ENCODE measurements around the gene ADD3.
"Not testable (repeated sequence)": the region's sequence is repeated elsewhere in the genome, so short reads cannot be mapped to it uniquely, and the experiment has no call there.

The ADD3 gene

GRCh38 chr10:110105873-110106272, 98.1 kb downstream of the ADD3 start:
- FAIRE-seq (no peak), DNase-seq (ENCODE audit: low spot score) (no peak)

- no peak for FAIRE-seq
- no peak for DNase-seq (ENCODE audit: low spot score)
These were observed 99.6 kb downstream of the ADD3 start for GRCh38 chr10:110107430-110107829.

DNA sequence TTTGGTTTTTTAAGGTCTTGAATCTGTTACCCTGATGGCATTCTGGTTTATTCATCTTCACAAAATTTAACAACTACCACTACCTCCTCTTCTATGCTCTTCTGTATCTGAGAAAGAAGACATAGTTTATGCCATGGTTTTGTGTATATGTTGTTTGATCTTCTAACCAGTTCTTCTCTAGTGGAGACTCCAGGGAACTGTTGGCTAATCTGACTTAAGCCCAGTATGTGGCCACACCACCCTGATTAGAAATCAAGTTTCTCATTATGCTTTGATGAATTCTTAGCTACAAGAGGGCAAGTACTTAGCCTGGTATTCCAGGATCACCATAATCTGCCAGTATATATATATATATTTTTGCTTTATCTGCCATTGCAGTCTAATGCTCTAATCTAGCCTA, 100.1 kb downstream of the ADD3 start:
- DNase-seq (ENCODE audit: low spot score) = no peak
- FAIRE-seq = no peak

DNA sequence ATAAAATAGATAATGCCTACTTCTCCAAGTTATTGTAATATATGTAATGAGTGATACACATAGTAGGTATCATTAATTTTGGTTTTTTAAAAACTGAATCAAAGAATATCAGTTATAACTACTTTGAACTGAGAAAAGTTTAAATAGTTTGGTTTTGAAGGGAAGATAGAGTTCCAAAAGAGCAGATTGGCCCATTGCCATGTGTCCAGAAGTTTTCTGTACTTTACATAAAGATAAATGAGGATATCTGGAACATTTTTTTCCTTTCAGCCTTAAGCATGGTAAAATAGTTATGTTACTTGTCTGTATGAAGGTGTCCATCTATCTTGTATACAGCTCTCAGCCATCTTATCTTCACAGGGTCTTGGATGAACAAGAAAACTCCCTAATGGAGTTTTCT, 101.7 kb downstream of the ADD3 start:
- no peak for FAIRE-seq

GRCh38 chr10:110110338-110110737, 102.6 kb downstream of the ADD3 start:
- FAIRE-seq (no peak), DNase-seq (ENCODE audit: low spot score) (no peak)

More for the DNA sequence above, 101.7 kb downstream of the ADD3 start:
- no peak for DNase-seq (ENCODE audit: low spot score)

DNA sequence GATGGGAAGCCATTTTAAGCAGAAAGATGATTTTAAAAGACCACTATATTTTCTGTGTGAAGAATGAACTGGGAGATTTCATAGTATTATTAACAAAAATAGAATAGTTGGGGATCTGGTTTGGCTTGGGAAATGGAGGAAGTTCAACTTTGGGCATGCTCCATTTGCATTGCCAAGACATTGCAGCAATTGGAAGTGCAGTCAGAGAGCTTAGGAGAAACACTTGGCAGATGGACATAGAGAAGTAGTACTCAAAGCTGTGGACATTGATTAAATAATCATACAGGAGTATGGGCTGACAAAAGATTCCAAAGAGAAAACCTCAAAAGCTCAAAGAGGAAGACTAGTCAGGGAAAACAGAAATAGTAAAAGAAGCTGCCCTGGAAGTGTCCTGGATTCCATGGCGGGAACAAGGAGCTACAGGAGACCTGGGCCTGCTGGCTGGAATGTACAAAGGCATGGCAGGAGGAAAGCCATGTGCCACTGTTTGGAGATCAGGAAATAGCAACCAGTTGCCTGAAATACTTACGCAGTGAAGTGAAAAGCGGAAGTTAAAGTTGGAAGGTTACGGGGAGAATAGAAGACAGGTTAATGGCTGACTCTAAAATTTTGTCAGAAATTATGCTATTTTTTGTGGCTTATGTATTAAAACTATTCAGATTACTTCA, 106.0 kb downstream of the ADD3 start:
- no peak for FAIRE-seq

DNA sequence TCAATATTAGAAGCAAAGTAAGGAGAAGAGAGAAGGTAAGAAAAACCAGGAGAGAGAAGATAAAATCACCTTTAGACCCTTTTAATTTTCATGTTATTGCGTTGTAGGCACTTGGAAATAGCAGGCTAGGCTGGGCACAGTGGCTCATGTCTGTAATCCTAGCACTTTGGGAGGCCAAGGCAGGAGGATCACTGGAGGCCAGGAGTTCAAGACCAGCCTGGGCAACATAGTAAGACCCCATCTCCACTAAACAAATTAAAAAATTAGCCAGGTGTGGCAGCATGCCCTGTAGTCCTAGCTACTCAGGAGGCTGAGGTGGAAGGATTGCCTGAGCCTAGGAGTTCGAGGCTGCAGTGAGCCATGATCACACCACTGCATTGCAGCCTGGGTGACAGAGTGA, 106.9 kb downstream of the ADD3 start:
- not testable (repeated sequence) for FAIRE-seq; DNase-seq (ENCODE audit: low spot score)

More for the DNA sequence above, 106.0 kb downstream of the ADD3 start:
- no peak for DNase-seq (ENCODE audit: low spot score)

DNA sequence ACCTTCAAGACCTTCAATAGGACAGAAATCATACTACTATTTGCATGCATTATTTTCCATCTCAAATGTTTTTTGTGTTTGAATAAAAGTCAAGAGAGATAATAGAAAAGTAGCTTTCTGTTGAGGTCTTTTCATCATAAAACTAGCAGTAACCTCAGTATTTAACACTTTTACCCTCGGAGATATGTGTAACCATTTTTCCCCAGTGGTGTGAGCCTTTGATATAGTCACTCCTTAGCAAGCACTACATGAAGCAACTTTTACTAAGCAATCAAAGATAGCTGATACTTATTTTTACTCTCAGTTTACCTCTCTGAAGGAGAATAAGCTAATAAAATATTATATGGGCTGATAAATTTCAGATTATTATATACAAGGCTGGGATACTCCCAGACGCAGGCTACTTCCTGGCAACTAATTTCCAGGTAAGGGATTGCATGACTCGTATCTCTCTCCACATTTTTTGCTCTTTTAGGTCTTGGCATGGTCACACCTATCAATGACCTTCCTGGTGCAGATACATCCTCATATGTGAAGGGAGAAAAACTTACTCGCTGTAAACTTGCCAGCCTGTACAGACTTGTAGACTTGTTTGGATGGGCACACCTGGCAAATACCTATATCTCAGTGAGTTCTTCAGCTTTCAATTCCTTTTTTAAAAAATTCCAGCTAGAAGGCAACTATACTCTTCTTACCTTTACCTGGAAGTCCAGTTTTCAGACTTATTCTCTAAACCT, 108.2 kb downstream of the ADD3 start:
- no peak for FAIRE-seq
- DNase-seq (ENCODE audit: low spot score) = no peak

- DNase-seq (ENCODE audit: low spot score) (no peak), FAIRE-seq (no peak)
These were observed 111.3 kb downstream of the ADD3 start for GRCh38 chr10:110118891-110119621.

GRCh38 chr10:110123594-110123993, 115.8 kb downstream of the ADD3 start:
- no peak for FAIRE-seq

DNA sequence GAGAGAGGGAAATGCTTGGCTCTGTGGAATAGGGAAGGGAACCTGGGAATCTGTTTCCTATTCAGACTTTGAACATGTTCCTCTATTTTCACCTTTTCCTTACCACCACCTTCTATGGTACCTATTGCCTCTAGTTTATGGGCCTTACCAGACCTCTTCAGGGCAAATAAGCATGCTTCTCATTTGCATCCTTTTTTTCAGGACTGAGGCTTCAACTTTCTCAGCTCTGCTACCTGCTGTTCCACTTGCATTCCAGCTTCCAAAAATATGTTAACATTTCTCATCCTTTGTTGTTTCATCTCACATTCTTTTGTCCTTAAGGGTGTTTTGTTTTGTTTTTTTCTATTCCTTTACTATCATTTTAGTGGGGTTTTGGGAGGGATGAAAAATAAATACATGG, 121.7 kb downstream of the ADD3 start:
- no peak for FAIRE-seq
- no peak for DNase-seq (ENCODE audit: low spot score)

More at GRCh38 chr10:110123594-110123993, 115.8 kb downstream of the ADD3 start:
- no peak for DNase-seq (ENCODE audit: low spot score)

GRCh38 chr10:110134917-110135316, 127.1 kb downstream of the ADD3 start:
- DNase-seq (ENCODE audit: low spot score) (no peak), FAIRE-seq (no peak)

DNA sequence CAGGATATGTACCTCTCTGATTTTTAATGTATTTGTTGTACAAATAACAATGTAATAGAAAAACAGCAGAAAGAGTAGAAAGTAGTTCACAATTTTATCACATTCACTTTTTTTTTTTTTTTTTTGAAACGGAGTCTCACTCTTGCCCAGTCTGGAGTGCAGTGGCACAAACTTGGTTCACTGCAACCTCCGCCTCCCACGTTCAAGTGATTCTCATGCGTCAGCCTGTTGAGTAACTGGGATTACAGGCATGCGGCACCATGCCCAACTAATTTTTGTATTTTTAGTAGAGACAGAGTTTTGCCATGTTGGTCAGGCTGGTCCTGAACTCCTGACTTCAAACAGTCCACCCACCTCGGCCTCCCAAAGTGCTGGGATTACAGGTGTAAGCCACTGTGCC, 128.1 kb downstream of the ADD3 start:
- DNase-seq (ENCODE audit: low spot score); FAIRE-seq: not testable (repeated sequence)

- DNase-seq (ENCODE audit: low spot score) = peak; percentile 43
- peak; percentile 13 for FAIRE-seq
These were observed 129.4 kb downstream of the ADD3 start for GRCh38 chr10:110137142-110137545.

DNA sequence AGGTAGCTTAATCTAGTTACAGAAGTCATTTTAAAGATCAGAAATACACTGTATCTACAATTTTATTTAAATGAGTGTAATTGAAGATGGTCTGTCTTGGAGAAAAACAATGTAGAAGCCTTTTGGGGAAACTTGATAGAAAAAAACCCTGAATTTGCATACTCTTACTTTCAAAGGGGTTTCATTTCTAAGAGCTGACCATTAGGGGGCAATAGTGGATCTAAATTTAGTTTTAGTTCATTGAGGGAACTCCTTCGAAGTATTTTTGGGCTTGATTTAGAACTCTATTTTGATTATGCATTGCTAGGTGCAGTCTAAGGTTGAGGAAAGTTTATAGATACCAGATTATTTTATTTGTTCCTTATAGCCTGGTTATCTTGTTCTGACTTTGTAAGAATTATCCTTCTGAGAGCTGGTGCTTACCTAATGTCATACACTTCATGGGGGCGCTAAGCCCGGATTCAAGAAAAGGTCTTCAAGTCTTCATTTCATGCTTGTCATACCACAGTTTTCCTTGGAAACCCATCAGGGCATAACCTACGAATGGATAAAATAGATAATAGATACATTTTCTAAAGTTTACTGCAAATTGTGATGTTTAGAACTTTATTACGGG, 130.5 kb downstream of the ADD3 start:
- no peak for FAIRE-seq
- DNase-seq (ENCODE audit: low spot score) = no peak

- DNase-seq (ENCODE audit: low spot score) (no peak), FAIRE-seq (no peak)
These were observed 133.4 kb downstream of the ADD3 start for GRCh38 chr10:110141185-110141584.

DNA sequence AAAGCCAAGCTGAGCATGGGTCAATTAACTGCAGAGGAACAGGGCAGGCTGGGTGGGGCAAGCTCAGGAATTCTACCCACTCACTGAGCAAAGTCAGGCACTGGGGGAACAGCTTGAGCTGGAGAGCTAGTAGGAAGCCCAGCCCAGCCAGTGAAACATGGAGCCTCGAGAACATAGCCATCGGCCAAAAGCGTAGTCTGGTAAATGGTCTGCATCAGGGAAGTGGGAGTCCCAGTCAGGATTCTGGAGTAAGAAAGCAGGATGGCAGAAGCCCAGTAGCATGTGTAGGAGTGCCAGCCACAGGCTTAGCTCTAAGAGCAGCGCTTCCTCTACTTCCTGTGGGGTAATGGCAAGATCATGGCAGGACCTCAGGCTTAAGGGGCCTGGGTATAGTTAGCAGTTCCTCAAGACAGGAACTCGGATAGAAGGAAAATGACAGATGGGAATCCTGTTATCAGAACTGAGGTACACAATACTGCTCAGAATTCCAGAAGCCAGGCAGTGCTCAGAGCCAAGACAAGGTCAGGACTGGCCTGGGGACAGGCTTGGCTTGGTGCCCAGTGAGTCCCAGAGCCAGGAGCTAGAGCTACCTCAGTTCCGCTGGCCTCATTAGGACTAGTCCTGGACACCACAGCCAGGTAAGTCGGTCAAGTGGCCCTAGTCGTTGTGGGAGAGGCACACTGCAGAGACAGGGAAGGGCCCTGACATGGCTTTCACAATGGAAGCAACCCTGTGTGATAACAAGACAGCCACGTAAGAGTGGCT, 134.3 kb downstream of the ADD3 start:
- FAIRE-seq = no peak
- DNase-seq (ENCODE audit: low spot score) = no peak

GRCh38 chr10:110142965-110143364, 135.2 kb downstream of the ADD3 start:
- FAIRE-seq = no peak
- no peak for DNase-seq (ENCODE audit: low spot score)

DNA sequence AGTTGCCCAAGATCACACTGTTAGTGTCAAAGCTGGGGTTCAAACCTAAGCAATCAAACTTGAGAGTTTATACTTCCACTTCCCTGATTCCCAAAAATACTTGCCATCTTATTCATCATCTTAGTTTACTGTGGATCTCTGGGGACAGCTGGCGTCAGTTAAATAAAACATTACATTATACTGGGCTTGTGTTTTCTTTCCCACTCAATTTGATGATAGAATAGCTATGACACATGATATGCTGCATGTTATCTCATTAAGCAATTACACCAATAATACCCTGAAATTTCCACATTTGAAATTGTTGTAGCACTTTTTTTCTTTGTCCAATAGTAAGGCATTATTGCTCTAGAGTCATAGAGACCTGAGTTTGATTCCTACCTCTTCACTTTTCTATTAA, 136.7 kb downstream of the ADD3 start:
- DNase-seq (ENCODE audit: low spot score) (no peak), FAIRE-seq (no peak)

GRCh38 chr10:110147961-110148360, 140.2 kb downstream of the ADD3 start:
- DNase-seq (ENCODE audit: low spot score) = no peak
- FAIRE-seq = no peak

- FAIRE-seq = no peak
- no peak for DNase-seq (ENCODE audit: low spot score)
These were observed 141.5 kb downstream of the ADD3 start for GRCh38 chr10:110149259-110149658.

Data from urothelium cell line (cell line).